GM21619 (cell line): Measurements from ENCODE around the gene NPHP4.

Experiments
- ATAC-seq: cut with Tn5 transposase; IDR thresholded peaks from one replicate; pipeline ENCODE4 v1.9.1; 2021; ENCODE audit not compliant: unreplicated experiment

NPHP4 gene

GRCh38 chr1:5951846-5952410, 40.3 kb downstream of the NPHP4 start:
- no peak for ATAC-seq

GRCh38 chr1:5950994-5951785, 41.0 kb downstream of the NPHP4 start:
- ATAC-seq = no peak

DNA sequence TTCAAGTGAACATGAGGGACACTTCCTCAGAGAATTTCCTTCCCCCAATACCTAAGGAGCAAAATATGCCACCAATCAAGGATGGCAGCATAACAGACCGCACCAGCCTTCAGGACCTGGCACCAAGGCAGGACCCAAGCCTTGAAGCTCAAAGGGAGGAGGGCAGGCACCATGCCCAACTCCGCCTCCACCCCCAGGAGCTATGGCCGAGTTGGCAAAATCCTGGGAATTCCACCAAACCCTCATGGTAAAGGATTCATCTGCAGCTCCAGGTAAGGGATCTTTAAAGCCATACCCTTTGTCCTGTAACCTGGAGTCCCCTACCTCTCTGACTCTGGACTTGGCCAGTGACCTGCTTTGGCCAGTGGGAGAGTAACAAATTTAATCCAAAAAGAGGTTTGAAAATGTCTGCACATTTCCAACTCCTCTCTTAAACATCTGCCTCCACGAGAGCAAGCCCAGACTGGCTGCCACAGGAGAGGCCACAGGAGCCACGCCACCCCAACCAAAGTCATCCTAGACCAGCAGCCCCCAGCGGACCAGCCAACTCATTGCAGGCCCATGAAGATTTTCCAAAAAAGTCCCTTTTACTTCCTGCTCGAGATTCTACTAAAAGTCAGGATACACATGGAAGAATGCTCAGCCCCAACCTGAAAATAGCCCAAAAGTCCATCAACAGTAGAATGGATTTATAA, 41.9 kb downstream of the NPHP4 start:
- no peak for ATAC-seq

DNA sequence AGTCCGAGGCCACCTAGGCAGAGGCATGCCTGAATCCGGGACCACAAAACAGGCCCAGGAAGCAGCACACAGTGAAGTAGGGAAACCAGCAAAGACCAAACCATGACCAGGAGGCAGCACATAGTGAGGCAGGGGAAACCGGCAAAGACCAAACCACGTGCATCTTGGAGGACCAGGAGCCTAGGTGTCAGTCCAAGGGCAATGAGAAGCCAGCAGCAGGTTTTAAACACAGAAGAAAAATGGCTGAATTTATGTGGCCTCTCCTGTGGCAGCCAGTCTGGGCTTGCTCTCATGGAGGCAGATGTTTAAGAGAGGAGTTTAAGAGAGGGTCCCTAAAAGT, 42.5 kb downstream of the NPHP4 start:
- no peak for ATAC-seq

- ATAC-seq = no peak
Observed at GRCh38 chr1:5949085-5949760, 43.0 kb downstream of the NPHP4 start.

GRCh38 chr1:5948681-5949005, 43.6 kb downstream of the NPHP4 start:
- no peak for ATAC-seq

- ATAC-seq = no peak
Observed at GRCh38 chr1:5947978-5948680, 44.1 kb downstream of the NPHP4 start.

- no peak for ATAC-seq
Observed at GRCh38 chr1:5947071-5947821, 45.0 kb downstream of the NPHP4 start.

- no peak for ATAC-seq
Observed at GRCh38 chr1:5945445-5945844, 46.8 kb downstream of the NPHP4 start.

GRCh38 chr1:5944843-5945167, 47.4 kb downstream of the NPHP4 start:
- ATAC-seq = no peak

GRCh38 chr1:5944154-5944842, 47.9 kb downstream of the NPHP4 start:
- ATAC-seq = no peak

GRCh38 chr1:5943343-5944124, 48.7 kb downstream of the NPHP4 start:
- ATAC-seq = no peak

- no peak for ATAC-seq
Observed at GRCh38 chr1:5941671-5942070, 50.6 kb downstream of the NPHP4 start.

GRCh38 chr1:5940723-5941407, 51.4 kb downstream of the NPHP4 start:
- ATAC-seq = no peak

GRCh38 chr1:5939271-5940170, 52.7 kb downstream of the NPHP4 start:
- ATAC-seq = no peak

DNA sequence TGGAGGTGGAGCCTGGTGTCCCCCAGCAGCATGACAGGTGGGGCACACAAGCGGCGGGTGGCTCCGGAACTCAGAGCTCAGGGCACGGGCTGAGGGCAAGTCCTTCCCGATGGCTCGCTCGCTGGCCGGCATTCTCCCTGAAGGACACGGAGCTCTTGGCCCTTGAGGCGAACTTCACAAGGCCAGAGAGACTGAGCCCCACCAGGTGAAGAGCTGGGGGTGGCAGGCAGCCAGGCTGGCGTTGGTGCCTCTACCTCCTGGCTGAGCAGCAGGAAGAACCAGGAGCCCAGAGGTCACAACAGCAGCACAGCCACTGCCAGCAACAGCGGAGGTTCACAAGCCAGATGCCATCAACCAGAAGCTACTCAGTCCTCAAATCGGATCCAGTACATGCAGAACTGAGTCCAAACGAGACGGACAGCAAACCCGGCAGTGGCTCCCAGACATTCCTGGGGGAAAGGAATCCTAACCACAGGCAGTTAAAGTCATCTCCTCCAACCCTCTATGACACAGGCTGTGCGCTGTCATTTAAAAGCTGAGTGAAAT, 54.1 kb downstream of the NPHP4 start:
- no peak for ATAC-seq

- no peak for ATAC-seq
Observed at GRCh38 chr1:5937373-5937857, 54.8 kb downstream of the NPHP4 start.
